ENCODE measurements around the gene C1orf159. TPM values are rescaled to one million over a fixed set of nuclear protein-coding genes. Genes with fewer than 3 reads are reported as not detected.

The C1orf159 gene
- polyA plus RNA-seq, 1 donor (not counting 4 experiments of a cell fraction or from before 2014, with no cell fraction given), result 6.1 TPM

DNA sequence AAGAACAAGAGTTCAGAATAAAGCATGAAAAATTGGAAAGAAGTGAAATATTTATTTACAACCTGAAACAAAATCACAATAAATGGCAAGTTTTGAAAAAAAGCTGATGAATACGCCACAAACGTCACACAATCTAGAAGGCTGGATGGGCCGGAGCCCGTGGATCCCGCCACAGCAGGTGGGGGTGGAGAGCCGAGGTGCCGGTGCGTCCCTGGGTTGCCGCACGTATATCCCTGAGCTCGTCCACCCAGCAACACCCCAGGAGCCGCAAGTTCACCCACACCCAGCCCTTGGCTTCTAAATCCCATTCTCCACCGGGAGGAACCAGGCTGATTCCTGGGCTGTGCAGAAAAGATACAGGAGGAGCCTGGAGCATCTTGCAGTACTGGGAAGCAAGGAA is 32.2 kb upstream of the C1orf159 start:
- no peak overlapping the region for H3K9ac ChIP-seq (ENCODE audit: control insufficient read depth, extremely low read depth, insufficient read depth, low read length)
- FAIRE-seq, result no peak
- dilution Hi-C loops (cut with MboI; ENCODE audit: extremely low pct_ligation_motif_present, low sequenced_read_pairs), result no loop called here

DNA sequence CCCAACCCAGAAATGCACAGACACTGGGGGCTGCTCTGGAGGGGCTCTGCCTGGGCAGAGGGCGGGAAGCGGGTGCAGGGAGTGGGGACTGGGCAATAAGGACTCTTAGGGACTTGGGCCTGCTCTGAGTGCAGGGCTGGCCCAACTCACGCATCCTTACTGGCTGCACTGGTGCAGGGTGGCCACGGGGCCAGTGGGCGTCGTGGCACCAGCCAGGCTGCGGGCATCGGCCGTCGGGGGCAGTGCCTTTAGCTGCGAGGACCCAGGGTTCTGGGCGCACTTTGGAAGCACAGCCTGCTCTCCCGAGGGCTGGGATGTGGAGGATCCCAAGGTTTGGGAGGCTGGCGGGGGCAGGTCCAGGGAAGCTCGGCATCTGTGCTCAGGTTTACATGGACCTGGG is 30.7 kb upstream of the C1orf159 start:
- peaks cover 18% of the 10 kb centered on the region for H3K4me1 ChIP-seq (ENCODE audit: control insufficient read depth, extremely low read depth, insufficient read depth, low read length)
- dilution Hi-C loops (cut with MboI; ENCODE audit: extremely low pct_ligation_motif_present, low sequenced_read_pairs), result no loop called here
- H4K20me1 ChIP-seq (ENCODE audit: control insufficient read depth, extremely low read depth, insufficient read depth, low read length), result no peaks in the 10 kb centered on the region
- H3K9me3 ChIP-seq (ENCODE audit: control insufficient read depth, low read depth, low read length), result no peaks in the 10 kb centered on the region
- no peaks in the 10 kb centered on the region for H3K9me1 ChIP-seq (ENCODE audit: control insufficient read depth, extremely low read depth, insufficient read depth, low read length)
- no peak overlapping the region for H3K4me2 ChIP-seq (ENCODE audit: control insufficient read depth, extremely low read depth, insufficient read depth, low read depth, low read length)
- H3K79me2 ChIP-seq (ENCODE audit: control insufficient read depth, insufficient read depth, low read length), result no peaks in the 10 kb centered on the region
- no peaks in the 10 kb centered on the region for H3K36me3 ChIP-seq (ENCODE audit: control insufficient read depth in 2 of 2, extremely low read depth in 1 of 2, insufficient read depth in 2 of 2, low read length in 2 of 2)
- no peak overlapping the region for H3K27ac ChIP-seq (ENCODE audit: control insufficient read depth, insufficient read depth, low read length)
- H2AFZ ChIP-seq (ENCODE audit: control insufficient read depth, low read length), result no peak overlapping the region
- TF ChIP-seq EZH2 (IDR thresholded peaks at IDR 0.05; ENCODE audit: low read length), result no peak
- TF ChIP-seq, protein P1, sequence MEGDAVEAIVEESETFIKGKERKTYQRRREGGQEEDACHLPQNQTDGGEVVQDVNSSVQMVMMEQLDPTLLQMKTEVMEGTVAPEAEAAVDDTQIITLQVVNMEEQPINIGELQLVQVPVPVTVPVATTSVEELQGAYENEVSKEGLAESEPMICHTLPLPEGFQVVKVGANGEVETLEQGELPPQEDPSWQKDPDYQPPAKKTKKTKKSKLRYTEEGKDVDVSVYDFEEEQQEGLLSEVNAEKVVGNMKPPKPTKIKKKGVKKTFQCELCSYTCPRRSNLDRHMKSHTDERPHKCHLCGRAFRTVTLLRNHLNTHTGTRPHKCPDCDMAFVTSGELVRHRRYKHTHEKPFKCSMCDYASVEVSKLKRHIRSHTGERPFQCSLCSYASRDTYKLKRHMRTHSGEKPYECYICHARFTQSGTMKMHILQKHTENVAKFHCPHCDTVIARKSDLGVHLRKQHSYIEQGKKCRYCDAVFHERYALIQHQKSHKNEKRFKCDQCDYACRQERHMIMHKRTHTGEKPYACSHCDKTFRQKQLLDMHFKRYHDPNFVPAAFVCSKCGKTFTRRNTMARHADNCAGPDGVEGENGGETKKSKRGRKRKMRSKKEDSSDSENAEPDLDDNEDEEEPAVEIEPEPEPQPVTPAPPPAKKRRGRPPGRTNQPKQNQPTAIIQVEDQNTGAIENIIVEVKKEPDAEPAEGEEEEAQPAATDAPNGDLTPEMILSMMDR (optimal IDR thresholded peaks at IDR 0.05 in 1 of 3, IDR thresholded peaks at IDR 0.05 in 1 of 3, conservative IDR thresholded peaks at IDR 0.05 in 1 of 3; ENCODE audit: extremely low read depth in 1 of 3, insufficient read depth in 2 of 3, low read length in 3 of 3), result no peak
- H3K4me3 ChIP-seq (ENCODE audit: control insufficient read depth in 2 of 3, extremely low read depth in 1 of 3, insufficient read depth in 2 of 3, low read depth in 1 of 3, low read length in 3 of 3), result no peak overlapping the region
- H3K9ac ChIP-seq (ENCODE audit: control insufficient read depth, extremely low read depth, insufficient read depth, low read length), result no peak overlapping the region
- H3K27me3 ChIP-seq (ENCODE audit: control insufficient read depth, extremely low read depth, insufficient read depth, low read length), result no peaks in the 10 kb centered on the region
- FAIRE-seq, result no peak
- DNase-seq (ENCODE audit: low read depth, low spot score), result no peak

More for the DNA sequence above, 32.2 kb upstream of the C1orf159 start:
- no peaks in the 10 kb centered on the region for H3K27me3 ChIP-seq (ENCODE audit: control insufficient read depth, extremely low read depth, insufficient read depth, low read length)
- H3K4me3 ChIP-seq (ENCODE audit: control insufficient read depth in 2 of 3, extremely low read depth in 1 of 3, insufficient read depth in 2 of 3, low read depth in 1 of 3, low read length in 3 of 3), result no peak overlapping the region
- peaks cover 2% of the 10 kb centered on the region for H3K9me3 ChIP-seq (ENCODE audit: control insufficient read depth, low read depth, low read length)
- H3K27ac ChIP-seq (ENCODE audit: control insufficient read depth, insufficient read depth, low read length), result no peak overlapping the region
- TF ChIP-seq, protein P1 (optimal IDR thresholded peaks at IDR 0.05 in 1 of 3, IDR thresholded peaks at IDR 0.05 in 1 of 3, conservative IDR thresholded peaks at IDR 0.05 in 1 of 3; ENCODE audit: extremely low read depth in 1 of 3, insufficient read depth in 2 of 3, low read length in 3 of 3), result no peak
- no peak for TF ChIP-seq EZH2 (IDR thresholded peaks at IDR 0.05; ENCODE audit: low read length)
- H2AFZ ChIP-seq (ENCODE audit: control insufficient read depth, low read length), result no peak overlapping the region
- DNase-seq (ENCODE audit: low read depth, low spot score), result no peak
- H4K20me1 ChIP-seq (ENCODE audit: control insufficient read depth, extremely low read depth, insufficient read depth, low read length), result no peaks in the 10 kb centered on the region
- H3K4me2 ChIP-seq (ENCODE audit: control insufficient read depth, extremely low read depth, insufficient read depth, low read depth, low read length), result no peak overlapping the region
- H3K4me1 ChIP-seq (ENCODE audit: control insufficient read depth, extremely low read depth, insufficient read depth, low read length), result peaks cover 18% of the 10 kb centered on the region
- no peaks in the 10 kb centered on the region for H3K79me2 ChIP-seq (ENCODE audit: control insufficient read depth, insufficient read depth, low read length)
- no peaks in the 10 kb centered on the region for H3K9me1 ChIP-seq (ENCODE audit: control insufficient read depth, extremely low read depth, insufficient read depth, low read length)
- H3K36me3 ChIP-seq (ENCODE audit: control insufficient read depth in 2 of 2, extremely low read depth in 1 of 2, insufficient read depth in 2 of 2, low read length in 2 of 2), result no peaks in the 10 kb centered on the region

Data from keratinocyte (primary cell).